Glutamatergic neuron (in vitro differentiated cells): Measurements from ENCODE around the gene NNAT. TPM values are rescaled to one million over a fixed set of nuclear protein-coding genes. Genes with fewer than 3 reads are reported as not detected.

ENCODE experiments used
- DNase-seq: peaks from one replicate; pipeline ENCODE4 v3.0.0; 2022
- H3K27ac Mint-ChIP-seq: one replicate; pipeline ENCODE4 v1.8.0; 2020; ENCODE audit warnings: mild to moderate bottlenecking, mixed read lengths, inconsistent platforms; ENCODE audit not compliant: unreplicated experiment
- H3K27me3 Mint-ChIP-seq: one replicate; pipeline ENCODE4 v1.8.0; 2020; ENCODE audit warnings: mild to moderate bottlenecking, moderate library complexity, mixed read lengths, inconsistent platforms; ENCODE audit not compliant: unreplicated experiment
- H3K36me3 Mint-ChIP-seq: one replicate; pipeline ENCODE4 v1.8.0; 2020; ENCODE audit warnings: mild to moderate bottlenecking, mixed read lengths, inconsistent platforms; ENCODE audit not compliant: unreplicated experiment
- H3K4me1 Mint-ChIP-seq: one replicate; pipeline ENCODE4 v1.8.0; 2020; ENCODE audit warnings: mild to moderate bottlenecking, low read depth, mixed read lengths, inconsistent platforms; ENCODE audit not compliant: unreplicated experiment
- H3K4me3 Mint-ChIP-seq: one replicate; pipeline ENCODE4 v1.8.0; 2020; ENCODE audit warnings: mild to moderate bottlenecking, mixed read lengths, inconsistent platforms; ENCODE audit not compliant: unreplicated experiment
- H3K9me3 Mint-ChIP-seq: one replicate; pipeline ENCODE4 v1.8.0; 2020; ENCODE audit warnings: mild to moderate bottlenecking, moderate library complexity, mixed read lengths, inconsistent platforms; ENCODE audit not compliant: unreplicated experiment
- total RNA-seq: library from RNA; stranded (reverse); fragmentation: NEBNext Ultra II Directional; extraction: Animal tissue kit (Norgen Biotek cat#: 25700); gene quantifications from one replicate; pipeline ENCODE4 v1.2.1, GENCODE V29; 2021; ENCODE audit not compliant: unreplicated experiment
- TF ChIP-seq, protein P1 (sequence below): fragments of 200-600 bp; sonication (generic); IDR thresholded peaks from one replicate; pipeline ENCODE4 v1.5.0; 2021; ENCODE audit not compliant: partially characterized antibody, unreplicated experiment

NNAT gene
- total RNA-seq, 1 donor from 2014 or later: 1,047 TPM

DNA sequence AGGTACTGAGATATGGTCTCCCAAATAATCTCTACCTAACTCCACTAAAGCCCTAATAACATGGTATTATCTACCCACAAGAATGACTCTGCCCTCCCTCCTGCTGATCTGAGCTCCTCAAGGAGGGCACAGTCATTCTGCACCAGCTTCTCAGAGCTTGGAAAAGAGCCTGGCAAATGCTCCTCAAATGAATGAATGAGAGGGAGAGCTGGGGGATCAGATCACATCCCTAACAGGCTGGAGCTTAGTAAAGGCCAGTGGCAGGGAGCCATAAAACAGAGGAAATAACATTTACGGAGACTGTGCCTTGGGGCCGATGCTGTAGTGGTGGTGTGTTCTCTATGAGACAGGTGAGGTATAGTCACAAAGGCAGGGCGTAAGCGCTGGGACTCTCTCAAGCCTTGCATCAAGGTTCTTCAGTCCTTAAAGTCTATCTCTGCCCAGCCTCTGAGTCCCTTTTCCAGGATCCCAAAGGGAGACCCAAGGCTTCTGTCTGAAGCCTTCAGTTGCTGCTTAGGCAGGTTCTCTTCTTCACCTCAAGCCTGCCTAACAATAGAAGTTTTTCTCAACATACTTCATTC, 7.2 kb upstream of the NNAT start:
- Mint-ChIP-seq H3K27ac (no peak overlapping the region), H3K27me3 (peaks cover 6% of the 10 kb centered on the region), H3K4me3 (no peak overlapping the region), H3K36me3 (peaks cover 6% of the 10 kb centered on the region), H3K4me1 (peaks cover 47% of the 10 kb centered on the region), H3K9me3 (peaks cover 8% of the 10 kb centered on the region)
- no peak for DNase-seq
- TF ChIP-seq, protein P1, sequence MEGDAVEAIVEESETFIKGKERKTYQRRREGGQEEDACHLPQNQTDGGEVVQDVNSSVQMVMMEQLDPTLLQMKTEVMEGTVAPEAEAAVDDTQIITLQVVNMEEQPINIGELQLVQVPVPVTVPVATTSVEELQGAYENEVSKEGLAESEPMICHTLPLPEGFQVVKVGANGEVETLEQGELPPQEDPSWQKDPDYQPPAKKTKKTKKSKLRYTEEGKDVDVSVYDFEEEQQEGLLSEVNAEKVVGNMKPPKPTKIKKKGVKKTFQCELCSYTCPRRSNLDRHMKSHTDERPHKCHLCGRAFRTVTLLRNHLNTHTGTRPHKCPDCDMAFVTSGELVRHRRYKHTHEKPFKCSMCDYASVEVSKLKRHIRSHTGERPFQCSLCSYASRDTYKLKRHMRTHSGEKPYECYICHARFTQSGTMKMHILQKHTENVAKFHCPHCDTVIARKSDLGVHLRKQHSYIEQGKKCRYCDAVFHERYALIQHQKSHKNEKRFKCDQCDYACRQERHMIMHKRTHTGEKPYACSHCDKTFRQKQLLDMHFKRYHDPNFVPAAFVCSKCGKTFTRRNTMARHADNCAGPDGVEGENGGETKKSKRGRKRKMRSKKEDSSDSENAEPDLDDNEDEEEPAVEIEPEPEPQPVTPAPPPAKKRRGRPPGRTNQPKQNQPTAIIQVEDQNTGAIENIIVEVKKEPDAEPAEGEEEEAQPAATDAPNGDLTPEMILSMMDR: no peak

DNA sequence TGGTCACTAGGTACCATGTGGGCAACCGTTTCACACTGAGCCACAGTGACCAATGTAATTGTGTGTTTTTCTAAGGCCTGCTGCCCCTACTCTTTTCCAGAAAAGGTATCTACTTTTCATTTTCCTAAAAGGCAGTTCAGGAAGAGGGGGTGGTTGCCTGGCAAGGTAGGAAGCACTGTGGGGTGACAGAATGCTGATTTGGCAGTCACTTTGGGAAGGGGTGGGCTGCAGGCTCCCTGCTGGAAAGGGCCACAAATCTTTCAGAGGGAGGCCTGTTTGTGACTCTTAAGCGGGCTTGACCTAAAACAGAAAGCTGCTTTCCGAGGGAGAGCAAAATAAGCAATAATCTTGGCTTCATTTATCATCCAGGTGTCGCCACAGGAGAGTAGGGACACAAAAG, 5.2 kb upstream of the NNAT start:
- Mint-ChIP-seq H3K4me3 (no peak overlapping the region), H3K4me1 (peaks cover 60% of the 10 kb centered on the region), H3K9me3 (peaks cover 13% of the 10 kb centered on the region), H3K27me3 (peaks cover 14% of the 10 kb centered on the region), H3K27ac (peak overlapping the region; percentile 89), H3K36me3 (peaks cover 12% of the 10 kb centered on the region)
- DNase-seq: no peak
- TF ChIP-seq, protein P1: no peak

DNA sequence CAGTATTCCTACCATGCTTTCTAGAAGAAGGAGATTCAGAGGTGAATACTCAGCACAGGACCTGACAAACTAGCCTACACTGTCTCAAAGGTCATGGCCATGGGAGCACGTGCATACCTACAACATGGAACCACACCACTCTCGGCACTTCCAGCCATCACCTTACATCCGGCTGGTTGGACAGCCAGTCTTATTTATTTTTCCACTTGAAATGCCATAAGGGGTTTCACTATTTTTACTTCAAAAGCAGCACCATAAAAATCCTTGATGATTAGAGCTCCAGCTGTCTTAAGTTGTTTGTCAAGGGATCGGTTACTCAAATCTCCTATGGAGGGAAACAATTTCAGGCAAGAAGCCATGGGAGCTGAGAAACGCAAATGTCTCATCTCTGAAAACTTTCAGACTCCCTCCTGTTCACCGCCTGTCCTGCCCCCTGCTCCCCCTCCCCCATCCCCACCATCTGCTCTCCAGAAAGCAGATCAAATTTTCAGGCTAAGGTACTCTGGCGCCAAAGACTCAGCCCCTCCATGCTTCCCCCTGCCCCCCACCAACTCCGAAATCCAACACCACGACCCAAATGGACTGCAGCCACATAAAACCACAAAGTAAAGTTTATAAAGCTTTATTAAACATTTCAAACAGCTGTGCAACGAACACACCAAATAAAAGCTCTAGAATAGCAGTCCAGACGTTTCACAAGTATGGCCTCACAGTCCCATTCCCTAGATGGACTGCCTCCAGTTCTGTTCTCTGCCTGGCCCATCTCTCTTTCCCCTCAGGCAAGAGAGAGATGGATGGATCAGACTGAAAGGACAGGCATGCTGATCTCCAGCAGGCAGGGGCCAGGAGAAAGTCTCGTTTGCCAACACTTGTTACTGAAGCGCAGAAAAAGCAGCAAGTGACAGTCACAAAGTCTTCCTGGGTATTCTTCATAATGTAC, 4.0 kb upstream of the NNAT start:
- peak overlapping the region; percentile 89 for H3K27ac Mint-ChIP-seq
- peaks cover 55% of the 10 kb centered on the region for H3K4me1 Mint-ChIP-seq

DNA sequence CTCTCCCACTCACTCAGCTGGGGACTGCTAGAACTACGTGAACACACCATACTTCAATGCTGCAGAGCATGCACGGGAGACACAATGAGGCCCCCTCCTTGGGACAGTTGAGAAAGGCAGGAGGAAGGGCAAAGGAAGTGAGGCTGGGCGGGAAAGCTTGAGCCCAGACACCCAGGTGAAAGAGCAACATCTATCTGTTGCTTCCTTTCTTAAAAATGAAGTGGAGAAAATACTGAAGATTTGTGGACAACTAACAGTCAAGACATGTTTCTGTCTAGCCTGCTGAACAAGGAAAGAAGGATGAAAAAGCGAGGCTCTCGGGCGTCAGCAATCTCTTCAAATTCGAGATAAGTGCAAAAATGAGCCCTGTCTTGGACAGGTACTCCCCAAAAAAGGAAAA, 3.0 kb upstream of the NNAT start:
- Mint-ChIP-seq H3K27me3 (peaks cover 17% of the 10 kb centered on the region), H3K27ac (peak overlapping the region; percentile 89), H3K4me1 (peaks cover 53% of the 10 kb centered on the region), H3K4me3 (peak overlapping the region; percentile 44), H3K9me3 (peaks cover 19% of the 10 kb centered on the region), H3K36me3 (peaks cover 17% of the 10 kb centered on the region)
- TF ChIP-seq, protein P1: no peak
- DNase-seq: no peak

More for the DNA sequence above, 4.0 kb upstream of the NNAT start:
- TF ChIP-seq, protein P1: no peak
- Mint-ChIP-seq H3K9me3 (peaks cover 19% of the 10 kb centered on the region), H3K4me3 (peak overlapping the region; percentile 44), H3K27me3 (peaks cover 17% of the 10 kb centered on the region), H3K36me3 (peaks cover 17% of the 10 kb centered on the region)
- DNase-seq: peak; percentile 44
